Lower lobe of right lung (tissue), 2 donors: ENCODE results near the gene PTCSC3. TPM values are rescaled to one million over a fixed set of nuclear protein-coding genes. Genes with fewer than 3 reads are reported as not detected.

ENCODE experiments used
- ATAC-seq, 2 donors: fragments of 200-7000 bp; cut with Tn5 transposase; one replicate each; pipeline ENCODE4 v1.9.1; 2020 to 2022; ENCODE audit warnings: mild to moderate bottlenecking in 2 of 2, moderate library complexity in 2 of 2
- DNase-seq: peaks from one replicate; pipeline ENCODE4 v3.0.0-alpha.2; 2020
- H3K27ac ChIP-seq: fragments of 200-600 bp; one replicate; pipeline ENCODE4 v1.8.0; 2022
- H3K27me3 ChIP-seq: fragments of 200-600 bp; one replicate; pipeline ENCODE4 v1.8.0; 2022; ENCODE audit warnings: low read depth
- H3K36me3 ChIP-seq: fragments of 200-600 bp; one replicate; pipeline ENCODE4 v1.8.0; 2022; ENCODE audit warnings: mild to moderate bottlenecking
- H3K4me1 ChIP-seq: fragments of 200-600 bp; one replicate; pipeline ENCODE4 v1.8.0; 2022
- H3K4me3 ChIP-seq: fragments of 200-600 bp; one replicate; pipeline ENCODE4 v1.8.0; 2022; ENCODE audit warnings: mild to moderate bottlenecking
- H3K9me3 ChIP-seq: fragments of 200-600 bp; one replicate; pipeline ENCODE4 v1.8.0; 2022
- CTCF ChIP-seq: fragments of 200-600 bp; IDR thresholded peaks from one replicate; pipeline ENCODE4 v1.8.0; 2022; ENCODE audit warnings: antibody characterized with exemption, mild to moderate bottlenecking
- intact Hi-C: fragments of 100-400 bp; cut with DNase I; formaldehyde crosslinking; loops from one replicate; pipeline ENCODE4 v1.11.0; 2022
- total RNA-seq: library from RNA; stranded (reverse); fragmentation: NEBNext Ultra II Directional; extraction: Animal tissue kit (Norgen Biotek cat#: 25700); gene quantifications from one replicate; pipeline ENCODE4 v1.2.1, GENCODE V29; 2021
- donor health status: DM: no; HTN: yes; CAD: no; lungs with severe emphysema.

PTCSC3 gene
- total RNA-seq, 1 donor from 2014 or later: 1.5 TPM

GRCh38 chr14:36099619-36100018 lies 76.9 kb downstream of the PTCSC3 start:
- no peaks in the 10 kb centered on the region for H3K27me3 ChIP-seq
- intact Hi-C loops: no loop called here
- H3K4me1 ChIP-seq: peaks cover 6% of the 10 kb centered on the region
- DNase-seq: no peak
- H3K36me3 ChIP-seq: no peaks in the 10 kb centered on the region
- H3K9me3 ChIP-seq: no peaks in the 10 kb centered on the region
- H3K27ac ChIP-seq: no peak overlapping the region
- no peak overlapping the region for H3K4me3 ChIP-seq
- TF ChIP-seq CTCF: no peak
- no peak for ATAC-seq

- TF ChIP-seq CTCF: no peak
- DNase-seq: no peak
- intact Hi-C loops: no loop called here
- no peak for ATAC-seq
- Histone ChIP-seq H3K27ac (no peak overlapping the region), H3K36me3 (no peaks in the 10 kb centered on the region), H3K4me1 (peaks cover 6% of the 10 kb centered on the region), H3K4me3 (no peak overlapping the region), H3K9me3 (no peaks in the 10 kb centered on the region), H3K27me3 (no peaks in the 10 kb centered on the region)
Observed at GRCh38 chr14:36097356-36097755, 79.2 kb downstream of the PTCSC3 start.

DNA sequence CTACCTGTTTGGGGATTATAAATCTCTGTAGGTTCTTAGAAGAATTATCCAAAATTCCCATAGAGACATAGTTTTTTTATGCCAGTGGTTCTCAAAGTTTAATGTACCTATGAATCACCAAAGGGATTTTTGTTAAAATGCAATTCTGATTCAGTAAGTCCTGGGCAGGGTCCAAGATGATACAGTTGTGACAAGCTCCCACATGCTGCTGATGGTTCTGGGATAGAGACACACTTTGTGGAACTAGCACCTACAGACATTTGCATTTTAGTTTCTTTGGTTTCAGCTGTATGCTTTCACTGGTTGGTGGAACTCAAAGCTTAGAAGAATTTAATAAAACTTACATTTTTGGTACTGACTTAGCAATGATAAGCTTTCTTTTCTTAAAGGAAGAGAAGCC lies 80.4 kb downstream of the PTCSC3 start:
- Histone ChIP-seq H3K4me1 (peaks cover 6% of the 10 kb centered on the region), H3K9me3 (no peaks in the 10 kb centered on the region), H3K27me3 (no peaks in the 10 kb centered on the region), H3K27ac (no peak overlapping the region), H3K36me3 (no peaks in the 10 kb centered on the region), H3K4me3 (no peak overlapping the region)
- no peak for TF ChIP-seq CTCF
- ATAC-seq (no peak), DNase-seq (no peak)
- intact Hi-C loops: no loop called here

- peak; percentile 71 to 75 for ATAC-seq
- Histone ChIP-seq H3K9me3 (no peaks in the 10 kb centered on the region), H3K27ac (no peak overlapping the region), H3K4me1 (peaks cover 6% of the 10 kb centered on the region), H3K27me3 (no peaks in the 10 kb centered on the region), H3K4me3 (no peak overlapping the region), H3K36me3 (no peaks in the 10 kb centered on the region)
- peak; percentile 43 for DNase-seq
- intact Hi-C loops: no loop called here
- no peak for TF ChIP-seq CTCF
Observed at GRCh38 chr14:36094963-36095362, 81.6 kb downstream of the PTCSC3 start.

- H3K4me3 ChIP-seq: no peak overlapping the region
- H3K36me3 ChIP-seq: no peaks in the 10 kb centered on the region
- no peaks in the 10 kb centered on the region for H3K9me3 ChIP-seq
- H3K27ac ChIP-seq: no peak overlapping the region
- no peak for DNase-seq
- ATAC-seq: peak; percentile 90 to 95
- H3K4me1 ChIP-seq: peaks cover 6% of the 10 kb centered on the region
- intact Hi-C loops: no loop called here
- no peaks in the 10 kb centered on the region for H3K27me3 ChIP-seq
- no peak for TF ChIP-seq CTCF
Observed at GRCh38 chr14:36091096-36091495, 85.4 kb downstream of the PTCSC3 start.

- no peaks in the 10 kb centered on the region for H3K27me3 ChIP-seq
- no peak for TF ChIP-seq CTCF
- no peaks in the 10 kb centered on the region for H3K36me3 ChIP-seq
- DNase-seq: no peak
- no peak overlapping the region for H3K27ac ChIP-seq
- ATAC-seq: no peak
- H3K9me3 ChIP-seq: no peaks in the 10 kb centered on the region
- H3K4me3 ChIP-seq: no peak overlapping the region
- no peaks in the 10 kb centered on the region for H3K4me1 ChIP-seq
- intact Hi-C loops: no loop called here
Observed at GRCh38 chr14:36087411-36087810, 89.1 kb downstream of the PTCSC3 start.
